ENCODE results near the gene ACSS3.
"Not testable (repeated sequence)": the region's sequence is repeated elsewhere in the genome, so short reads cannot be mapped to it uniquely, and the experiment has no call there.

Gene ACSS3, protein sequence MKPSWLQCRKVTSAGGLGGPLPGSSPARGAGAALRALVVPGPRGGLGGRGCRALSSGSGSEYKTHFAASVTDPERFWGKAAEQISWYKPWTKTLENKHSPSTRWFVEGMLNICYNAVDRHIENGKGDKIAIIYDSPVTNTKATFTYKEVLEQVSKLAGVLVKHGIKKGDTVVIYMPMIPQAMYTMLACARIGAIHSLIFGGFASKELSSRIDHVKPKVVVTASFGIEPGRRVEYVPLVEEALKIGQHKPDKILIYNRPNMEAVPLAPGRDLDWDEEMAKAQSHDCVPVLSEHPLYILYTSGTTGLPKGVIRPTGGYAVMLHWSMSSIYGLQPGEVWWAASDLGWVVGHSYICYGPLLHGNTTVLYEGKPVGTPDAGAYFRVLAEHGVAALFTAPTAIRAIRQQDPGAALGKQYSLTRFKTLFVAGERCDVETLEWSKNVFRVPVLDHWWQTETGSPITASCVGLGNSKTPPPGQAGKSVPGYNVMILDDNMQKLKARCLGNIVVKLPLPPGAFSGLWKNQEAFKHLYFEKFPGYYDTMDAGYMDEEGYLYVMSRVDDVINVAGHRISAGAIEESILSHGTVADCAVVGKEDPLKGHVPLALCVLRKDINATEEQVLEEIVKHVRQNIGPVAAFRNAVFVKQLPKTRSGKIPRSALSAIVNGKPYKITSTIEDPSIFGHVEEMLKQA

DNA sequence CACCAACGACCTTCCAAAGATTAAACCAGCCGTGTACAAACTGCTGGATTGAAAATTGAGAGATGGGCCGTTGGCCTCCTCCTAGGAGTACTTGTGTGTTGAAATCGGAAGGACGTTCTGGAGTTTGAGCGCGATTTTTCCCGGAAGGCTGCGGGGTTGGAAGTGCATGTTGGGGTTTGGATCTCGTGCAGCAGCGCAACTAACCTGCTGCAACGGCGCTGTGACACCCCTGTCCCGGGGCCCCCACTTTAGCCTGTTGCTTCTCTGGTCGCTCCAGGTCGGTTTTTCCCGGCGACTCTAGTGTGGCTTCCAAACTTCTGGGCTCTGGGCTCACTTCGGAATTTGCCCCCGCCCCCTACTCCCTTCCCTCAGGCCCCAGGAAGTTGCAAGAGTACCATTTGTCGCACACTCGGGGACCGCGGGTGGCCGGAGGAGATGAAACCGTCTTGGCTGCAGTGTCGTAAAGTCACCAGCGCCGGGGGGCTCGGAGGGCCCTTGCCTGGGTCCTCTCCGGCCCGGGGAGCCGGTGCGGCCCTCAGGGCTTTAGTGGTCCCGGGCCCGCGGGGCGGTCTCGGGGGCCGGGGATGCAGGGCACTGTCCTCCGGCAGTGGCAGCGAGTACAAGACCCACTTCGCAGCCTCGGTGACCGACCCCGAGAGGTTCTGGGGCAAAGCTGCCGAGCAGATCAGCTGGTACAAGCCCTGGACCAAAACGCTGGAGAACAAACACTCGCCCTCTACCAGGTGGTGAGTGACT is at the start of gene ACSS3:
TSS of gene ACSS3 (plus strand) at position 394 of the 756 bp plus-strand sequence. CDS start at position 436, 42 bp downstream.
- no peak for DNase-seq (ENCODE audit: low read depth)

DNA sequence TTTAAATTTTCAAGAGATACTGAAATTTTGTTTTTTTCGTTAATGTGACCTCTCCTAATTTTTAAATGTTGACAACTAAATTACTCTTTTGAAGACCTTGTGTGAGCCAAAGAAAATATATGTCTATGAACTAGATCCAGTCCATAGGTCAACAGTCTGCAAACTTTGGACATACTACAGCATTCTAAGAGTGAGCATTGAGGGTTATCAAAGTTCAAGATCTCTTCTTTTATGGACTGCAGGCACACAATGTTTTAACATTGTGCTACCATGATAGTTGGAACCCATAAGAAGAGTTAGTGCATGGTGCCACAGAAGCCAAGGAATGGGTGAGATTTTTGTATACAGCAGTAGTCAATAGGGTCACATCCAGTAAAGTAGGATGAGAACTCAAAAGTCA is 43.0 kb upstream of the ACSS3 start:
- no peak for DNase-seq (ENCODE audit: low read depth)

DNA sequence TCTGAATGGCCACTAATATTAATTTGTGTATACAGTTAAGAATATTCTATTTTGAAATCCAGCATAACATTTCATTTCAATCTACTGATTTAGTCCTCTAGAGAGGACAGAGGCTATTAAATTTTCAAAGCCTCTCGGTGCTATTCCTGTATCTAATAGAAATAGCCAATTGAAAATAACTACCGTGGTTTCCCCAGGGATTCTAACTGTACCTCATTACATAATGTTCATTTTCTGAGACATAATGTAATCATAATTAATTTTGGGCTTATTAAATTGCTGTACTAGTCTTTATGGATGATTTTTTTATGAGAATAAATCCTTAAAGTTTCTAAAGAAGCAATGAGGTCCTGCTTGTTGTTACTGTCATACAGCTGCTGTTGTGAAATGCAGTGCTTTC is 38.6 kb upstream of the ACSS3 start:
- DNase-seq (ENCODE audit: low read depth), result no peak

DNA sequence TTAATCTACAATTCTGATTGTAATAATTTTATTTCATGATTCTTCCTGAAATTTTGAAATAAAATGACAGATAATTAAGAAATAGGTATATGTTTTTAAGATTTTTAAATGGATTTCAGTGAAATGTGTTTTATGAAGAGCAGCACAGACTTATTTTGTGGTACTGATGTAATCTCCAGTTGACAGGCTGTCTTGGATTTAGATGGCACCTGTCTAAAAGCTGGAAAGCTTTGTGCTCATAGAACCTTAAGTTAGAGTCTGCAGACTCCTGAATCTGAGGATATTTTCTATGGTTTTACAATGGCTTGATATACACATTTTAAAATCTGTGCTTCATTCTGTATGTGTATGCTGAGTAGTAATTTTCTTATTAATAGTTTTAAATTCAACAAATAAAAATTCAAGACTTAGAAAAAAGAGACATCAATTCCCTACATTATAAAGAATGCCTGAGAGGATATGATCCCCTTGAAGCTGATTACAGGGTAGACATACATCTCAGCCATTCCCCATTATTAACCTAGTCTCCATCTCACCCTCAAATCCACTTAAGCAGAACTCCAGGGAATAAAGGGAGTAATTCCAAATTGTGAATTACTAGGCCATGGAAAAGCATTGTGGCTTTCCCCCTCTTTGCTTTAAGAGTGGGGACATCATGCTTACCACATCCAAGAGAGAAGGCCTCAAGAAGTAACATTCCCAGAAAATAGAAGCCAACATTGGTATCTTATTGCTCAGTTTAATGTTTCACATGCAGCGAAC is 33.7 kb upstream of the ACSS3 start:
- DNase-seq (ENCODE audit: low read depth), result no peak

DNA sequence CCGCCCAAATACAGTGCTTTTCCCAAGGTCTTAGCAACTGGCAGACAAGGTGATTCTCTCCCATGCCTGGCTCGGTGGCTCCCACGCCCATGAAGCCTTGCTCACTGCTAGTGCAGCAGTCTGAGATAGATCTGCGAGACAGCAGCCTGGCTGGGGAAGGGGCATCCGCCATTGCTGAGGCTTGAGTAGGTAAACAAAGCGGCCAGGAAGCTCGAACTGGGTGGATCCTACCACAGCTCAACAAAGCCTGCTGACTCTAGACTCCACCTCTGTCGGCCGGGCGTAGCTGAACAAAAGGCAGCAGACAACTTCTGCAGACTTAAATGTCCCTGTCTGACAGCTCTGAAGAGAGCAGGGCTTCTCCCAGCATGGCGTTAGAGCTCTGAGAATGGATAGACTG is 12.9 kb upstream of the ACSS3 start:
- DNase-seq (ENCODE audit: low read depth), result not testable (repeated sequence)

DNA sequence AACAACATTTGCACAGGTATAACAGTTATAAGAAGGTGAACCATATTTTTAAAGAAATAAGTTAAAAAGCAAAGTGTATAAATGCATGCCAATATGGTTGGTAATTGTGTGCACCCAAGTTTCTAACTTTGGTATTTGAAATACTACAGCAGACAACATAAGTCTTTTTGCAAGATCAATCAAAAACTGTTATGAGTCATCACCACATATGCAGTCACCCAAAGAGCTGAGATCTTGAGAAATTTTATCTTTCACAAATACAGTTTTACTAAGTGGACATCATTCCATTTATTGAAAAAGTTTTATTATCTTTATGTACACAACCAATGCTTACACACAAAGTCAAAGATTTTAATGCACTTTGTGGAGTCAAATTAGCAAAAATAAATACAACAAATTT is 7.0 kb upstream of the ACSS3 start:
- no peak for DNase-seq (ENCODE audit: low read depth)

DNA sequence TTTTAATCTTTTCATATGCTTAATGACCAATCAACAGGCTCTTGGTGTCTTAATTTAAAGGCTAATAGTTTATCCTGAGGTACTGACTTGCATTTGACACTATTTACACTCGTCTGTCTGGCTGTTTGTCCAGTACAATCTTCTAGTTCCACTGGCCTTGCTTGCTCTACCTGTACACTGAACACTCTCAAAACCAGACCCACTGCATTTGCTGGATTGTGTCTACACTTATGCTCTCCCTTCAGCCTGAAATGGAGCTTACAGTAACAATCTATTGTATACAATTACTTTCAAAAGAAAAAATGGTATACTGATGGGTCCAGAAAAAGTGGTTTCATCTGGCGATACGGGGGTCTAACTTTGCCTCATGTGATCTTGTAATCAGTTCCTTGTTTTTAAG is 2.3 kb upstream of the ACSS3 start:
- DNase-seq (ENCODE audit: low read depth), result no peak

DNA sequence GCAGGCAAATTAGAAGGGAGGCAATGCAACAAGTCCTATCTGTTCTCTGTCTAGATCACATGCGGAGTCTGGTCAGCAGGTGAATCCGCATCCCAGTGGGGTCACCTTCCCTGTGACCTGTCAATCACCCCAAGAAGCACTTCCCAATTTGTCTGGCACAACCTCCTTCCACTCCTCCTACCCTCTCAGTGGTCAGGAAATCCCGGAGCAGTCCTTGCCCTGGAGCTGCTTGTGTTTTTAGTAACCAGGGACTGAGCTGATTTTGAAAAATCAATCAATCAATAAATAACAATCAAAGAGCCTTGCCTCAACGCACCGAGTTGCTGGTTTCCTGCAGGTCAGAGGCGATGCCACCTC is 572 bp upstream of the ACSS3 start:
- no peak for DNase-seq (ENCODE audit: low read depth)

DNA sequence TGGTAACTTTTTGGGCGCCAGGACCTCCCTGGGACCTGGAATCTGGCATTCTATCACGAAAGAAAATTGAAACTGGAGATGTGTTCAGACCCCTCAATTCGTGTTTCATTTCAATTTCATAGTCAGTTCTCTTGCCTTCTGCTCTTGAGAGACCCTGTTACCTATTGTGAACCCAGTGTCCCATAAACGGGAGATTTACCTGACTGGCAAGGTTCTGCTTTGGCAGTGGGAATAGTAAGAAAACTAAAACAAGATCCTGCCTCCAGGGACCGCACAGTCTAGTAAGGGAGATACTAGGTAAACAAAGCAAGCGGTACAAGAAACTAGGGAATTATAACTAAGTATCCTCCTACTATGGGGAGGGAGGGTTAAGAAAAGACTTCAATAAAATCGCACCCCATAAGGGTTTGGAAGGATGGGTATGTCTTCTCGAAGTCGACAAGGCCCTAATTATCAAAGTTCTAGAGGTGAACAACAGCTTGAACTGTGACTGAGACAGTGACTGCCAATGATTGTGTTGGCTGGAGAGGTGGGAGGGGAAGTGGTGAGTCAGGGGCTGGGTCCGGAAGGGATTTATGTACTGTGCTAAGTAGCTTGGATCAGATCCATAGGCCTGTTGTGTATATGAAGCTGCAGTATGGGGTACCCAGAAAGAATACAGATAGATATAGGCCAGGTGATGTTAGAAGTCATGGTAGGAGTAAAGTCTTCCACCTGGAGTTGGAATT is 754 bp downstream of the ACSS3 start:
- peak; percentile 43 for DNase-seq (ENCODE audit: low read depth)

DNA sequence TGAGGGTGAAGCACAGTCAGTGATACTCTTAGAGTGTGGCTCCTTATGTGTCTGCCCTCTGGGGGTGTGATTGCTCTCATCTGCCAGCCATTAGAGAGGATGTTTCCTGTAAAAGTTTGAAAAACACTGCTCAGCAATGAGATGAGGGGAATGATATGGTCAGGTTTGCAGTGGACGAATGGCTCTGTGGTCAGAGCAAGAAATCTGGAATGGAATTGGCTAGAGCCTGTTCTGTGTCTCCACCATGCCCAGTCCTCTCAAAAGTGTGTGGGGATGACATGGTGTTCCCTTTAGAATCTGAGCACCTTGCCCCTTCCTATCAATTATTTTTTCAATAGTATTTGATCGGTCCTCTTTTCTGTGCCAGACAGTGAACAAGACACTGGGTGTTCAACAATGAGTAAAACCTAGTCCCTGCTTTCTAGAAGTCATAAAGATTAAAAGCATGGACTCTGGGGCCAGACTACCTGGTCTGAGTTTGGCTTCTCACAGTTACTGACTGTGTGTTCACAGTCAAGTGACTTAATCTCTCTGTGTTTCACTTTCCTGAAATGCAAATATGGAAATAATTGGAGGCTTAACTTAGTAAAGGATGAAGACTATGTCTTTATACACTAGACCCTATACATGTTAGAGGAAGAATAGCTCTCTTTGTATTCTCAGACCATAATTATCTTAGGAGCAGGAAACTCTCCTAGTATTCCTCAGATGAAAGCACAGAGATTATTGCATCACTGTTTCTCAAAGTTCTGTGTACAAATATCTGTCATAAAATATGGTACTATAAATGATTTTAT is 1.6 kb downstream of the ACSS3 start:
- no peak for DNase-seq (ENCODE audit: low read depth)

DNA sequence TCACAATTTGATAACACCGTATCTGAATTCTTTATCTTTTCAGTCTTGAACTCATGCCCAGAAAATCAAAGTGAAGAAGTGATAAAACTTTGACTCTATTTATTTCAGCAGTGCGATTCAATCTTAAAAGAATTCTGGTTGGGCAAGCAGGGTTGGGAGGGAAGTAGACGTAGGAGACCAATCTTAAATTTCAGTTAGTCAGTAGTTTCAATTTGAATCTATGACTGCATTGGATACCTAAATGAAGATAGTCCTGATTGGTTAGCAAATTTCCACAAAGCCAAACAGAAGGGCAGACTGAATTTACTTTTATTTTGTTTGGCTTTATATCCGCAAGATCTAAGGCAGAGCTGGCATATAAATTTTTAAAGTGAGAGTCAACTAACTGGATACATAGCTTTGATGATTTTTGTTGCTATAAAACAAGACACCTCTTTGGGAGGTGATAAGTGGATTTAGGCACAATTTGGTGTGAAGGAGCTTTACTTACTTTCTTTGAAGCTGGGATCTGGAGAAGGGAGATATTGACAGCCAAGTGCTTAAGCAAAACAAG is 2.6 kb downstream of the ACSS3 start:
- no peak for DNase-seq (ENCODE audit: low read depth)

DNA sequence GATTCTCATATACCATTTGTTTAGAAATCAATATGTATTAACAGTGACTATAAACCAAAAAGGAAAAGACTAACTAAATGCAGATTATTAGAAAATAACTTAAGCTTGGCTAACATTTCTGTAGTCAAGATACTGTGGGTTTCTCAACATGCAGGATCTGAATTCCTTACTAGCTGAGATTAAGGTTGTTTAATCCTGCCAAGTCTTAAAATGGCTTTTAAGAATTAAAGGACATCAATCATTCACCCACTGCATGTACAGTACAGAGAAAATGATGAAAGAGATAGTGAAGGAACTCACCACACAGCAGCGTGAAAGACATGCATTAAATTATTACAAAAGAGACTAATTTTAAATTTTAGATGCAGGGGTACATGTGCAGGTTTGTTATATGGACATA is 3.8 kb downstream of the ACSS3 start:
- DNase-seq (ENCODE audit: low read depth), result no peak

DNA sequence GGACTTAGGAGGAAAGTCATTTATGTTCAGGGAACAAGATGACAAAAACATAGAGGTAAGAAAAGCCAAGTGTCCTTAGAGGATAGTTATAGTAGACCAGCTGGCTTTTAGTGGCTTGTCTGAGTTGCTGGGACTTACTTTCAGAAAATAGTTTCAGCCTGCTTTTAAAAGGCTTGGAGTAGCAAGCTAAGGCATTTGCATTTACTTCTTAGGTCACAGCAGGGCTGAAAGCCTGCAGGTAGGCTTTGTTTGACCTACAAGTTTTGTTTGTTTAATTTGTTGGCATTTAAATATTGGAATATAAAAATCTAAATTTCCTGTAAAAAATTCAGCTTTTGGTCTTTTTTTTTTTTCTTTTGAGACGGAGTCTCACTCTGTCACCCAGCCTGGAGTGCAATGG is 5.1 kb downstream of the ACSS3 start:
- no peak for DNase-seq (ENCODE audit: low read depth)

DNA sequence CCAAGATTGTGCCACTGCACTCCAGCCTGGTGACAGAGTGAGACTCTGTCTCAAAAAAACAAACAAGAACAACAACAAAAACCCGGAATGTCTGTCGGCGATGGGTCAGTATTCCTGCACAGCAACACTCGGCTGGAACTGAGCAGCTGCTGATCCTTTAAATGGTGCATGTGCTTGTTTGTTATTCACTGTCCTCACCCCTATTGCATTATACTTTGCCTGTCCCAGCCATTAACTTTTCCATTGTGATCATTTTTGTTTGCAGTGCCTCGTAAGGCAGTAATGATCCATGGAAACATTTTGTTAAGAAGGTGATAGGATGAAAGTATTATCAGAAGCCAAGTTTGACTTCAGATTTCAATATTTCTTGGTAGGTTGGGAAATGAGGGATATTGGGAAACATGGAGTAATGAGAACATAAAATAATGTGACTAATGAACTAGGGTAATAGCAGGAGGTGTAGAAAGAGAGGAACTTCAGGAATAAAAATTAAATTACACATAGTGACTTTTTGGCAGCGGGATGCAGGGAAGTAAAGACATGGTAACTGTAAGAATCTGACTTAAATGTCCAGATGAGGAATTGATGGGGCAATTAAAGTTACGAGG is 6.1 kb downstream of the ACSS3 start:
- no peak for DNase-seq (ENCODE audit: low read depth)

DNA sequence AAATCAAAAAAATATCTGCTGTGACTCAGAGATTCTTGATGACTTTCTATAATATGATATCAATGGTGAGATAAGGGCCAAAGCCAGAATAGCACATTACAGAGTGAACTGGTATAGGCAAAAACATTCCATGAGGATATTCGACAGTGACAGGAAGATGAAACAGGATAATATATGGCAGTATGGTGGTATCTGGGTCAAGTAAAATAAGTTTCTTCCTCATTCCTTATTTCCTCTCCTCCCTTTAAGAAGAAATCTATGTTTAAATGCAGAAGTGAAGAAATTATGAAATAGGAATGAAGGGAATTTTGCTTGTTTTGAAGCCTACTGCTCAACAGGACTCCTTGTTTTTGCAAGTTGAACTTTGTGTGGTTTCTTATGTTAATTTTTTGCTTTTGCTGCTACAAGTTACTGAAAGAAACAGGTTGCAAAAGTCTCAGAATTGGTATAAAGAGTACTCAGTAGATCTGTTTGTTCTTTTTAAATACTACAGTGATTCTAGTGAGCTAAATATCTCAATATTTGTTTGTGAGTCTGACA is 7.0 kb downstream of the ACSS3 start:
- no peak for DNase-seq (ENCODE audit: low read depth)

DNA sequence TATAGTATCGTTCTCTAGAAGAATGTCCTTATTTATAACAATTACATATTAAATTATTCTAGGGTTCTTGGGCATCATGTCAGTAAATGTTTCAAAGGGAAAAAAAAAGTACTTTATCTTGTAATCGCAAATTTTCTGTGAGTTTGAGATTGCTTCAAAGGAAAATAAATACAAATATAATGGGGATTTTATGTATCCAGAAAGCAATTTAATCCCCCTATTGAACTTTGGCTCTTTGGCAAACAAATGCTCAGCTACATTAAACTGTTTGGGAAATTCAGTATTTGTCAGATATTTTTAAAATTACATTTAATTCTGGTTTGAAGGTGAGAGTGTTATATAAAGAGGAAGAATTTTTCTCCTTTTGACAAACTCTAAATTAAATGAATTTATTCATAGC is 8.0 kb downstream of the ACSS3 start:
- no peak for DNase-seq (ENCODE audit: low read depth)

DNA sequence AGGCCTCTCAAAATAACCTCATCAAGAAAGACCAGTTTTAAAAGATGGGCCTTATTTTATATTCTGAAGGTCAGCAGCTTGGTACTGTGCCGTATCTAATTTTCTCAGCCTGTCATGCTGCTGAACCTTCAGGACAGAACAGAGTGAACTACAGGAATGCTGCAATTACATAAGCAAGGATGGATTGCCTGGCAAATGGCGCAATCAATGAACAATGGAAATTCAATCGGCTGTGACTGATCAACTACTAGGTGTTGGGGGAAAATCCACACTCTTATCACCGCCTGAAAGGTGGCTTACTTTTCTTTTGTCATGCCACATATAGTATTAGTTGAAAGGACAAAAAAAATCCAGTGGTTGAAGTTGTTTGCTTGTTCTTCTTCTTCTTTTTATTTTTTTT is 8.5 kb downstream of the ACSS3 start:
- DNase-seq (ENCODE audit: low read depth), result no peak

DNA sequence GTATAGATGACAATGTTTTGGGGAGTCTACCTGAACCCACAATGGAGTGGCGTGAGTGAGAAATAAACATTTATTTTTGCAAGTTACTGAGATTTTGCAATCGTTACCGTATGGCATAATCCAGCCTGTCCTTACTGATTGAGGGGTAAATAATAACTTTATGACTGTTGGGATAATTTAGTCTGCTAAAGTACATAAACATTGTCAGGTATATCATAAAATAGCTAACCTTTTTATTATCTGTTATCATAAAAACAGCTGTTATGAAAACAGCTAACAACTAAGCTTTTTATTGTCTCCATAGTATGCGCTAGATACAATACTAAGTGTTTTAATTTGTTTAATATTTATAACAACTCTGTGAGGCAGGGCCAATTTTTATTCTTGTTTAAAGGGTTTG is 10.3 kb downstream of the ACSS3 start:
- no peak for DNase-seq (ENCODE audit: low read depth)

DNA sequence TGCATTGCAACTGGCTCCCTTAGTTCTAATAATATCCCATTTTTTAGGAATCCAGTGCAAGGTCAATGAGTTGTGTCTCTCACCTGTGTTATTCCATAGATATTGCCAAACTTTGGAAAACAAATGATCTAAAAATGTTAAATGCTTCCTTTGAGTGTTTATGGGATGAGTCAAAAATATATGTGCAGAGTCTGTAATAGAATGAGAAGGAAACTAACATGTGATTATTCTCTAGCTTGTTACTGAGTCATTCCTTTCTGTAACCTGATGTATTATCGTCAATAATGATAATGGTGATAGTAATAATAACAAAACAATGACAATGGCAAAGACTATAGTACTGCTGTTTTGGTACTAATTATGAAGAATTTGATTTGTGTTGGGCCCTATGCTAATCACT is 11.5 kb downstream of the ACSS3 start:
- no peak for DNase-seq (ENCODE audit: low read depth)

DNA sequence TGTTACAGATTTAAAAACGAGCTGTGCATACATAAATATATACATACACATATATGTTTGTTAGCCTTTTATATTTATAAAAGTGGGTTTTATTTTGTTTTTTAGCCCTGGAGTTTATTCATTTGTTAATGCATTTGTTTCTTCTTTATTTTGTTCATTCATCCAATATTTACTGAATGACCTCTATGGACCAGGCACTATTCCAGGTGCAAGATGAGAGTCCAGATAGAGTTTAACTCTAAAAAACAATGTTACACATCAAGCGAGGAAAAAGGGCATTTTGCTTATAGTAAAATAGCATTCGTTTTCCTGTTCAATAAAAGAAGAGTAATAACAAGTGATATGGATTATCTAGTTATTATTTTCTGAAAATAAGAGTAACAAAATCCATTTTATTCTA is 14.2 kb downstream of the ACSS3 start:
- DNase-seq (ENCODE audit: low read depth), result no peak
